ENCODE data around the gene MAD1L1. TPM values are rescaled to one million over a fixed set of nuclear protein-coding genes. Genes with fewer than 3 reads are reported as not detected.

Gene MAD1L1
- total RNA-seq, 1 experiment from 2014 or later, result 50.8 TPM

DNA sequence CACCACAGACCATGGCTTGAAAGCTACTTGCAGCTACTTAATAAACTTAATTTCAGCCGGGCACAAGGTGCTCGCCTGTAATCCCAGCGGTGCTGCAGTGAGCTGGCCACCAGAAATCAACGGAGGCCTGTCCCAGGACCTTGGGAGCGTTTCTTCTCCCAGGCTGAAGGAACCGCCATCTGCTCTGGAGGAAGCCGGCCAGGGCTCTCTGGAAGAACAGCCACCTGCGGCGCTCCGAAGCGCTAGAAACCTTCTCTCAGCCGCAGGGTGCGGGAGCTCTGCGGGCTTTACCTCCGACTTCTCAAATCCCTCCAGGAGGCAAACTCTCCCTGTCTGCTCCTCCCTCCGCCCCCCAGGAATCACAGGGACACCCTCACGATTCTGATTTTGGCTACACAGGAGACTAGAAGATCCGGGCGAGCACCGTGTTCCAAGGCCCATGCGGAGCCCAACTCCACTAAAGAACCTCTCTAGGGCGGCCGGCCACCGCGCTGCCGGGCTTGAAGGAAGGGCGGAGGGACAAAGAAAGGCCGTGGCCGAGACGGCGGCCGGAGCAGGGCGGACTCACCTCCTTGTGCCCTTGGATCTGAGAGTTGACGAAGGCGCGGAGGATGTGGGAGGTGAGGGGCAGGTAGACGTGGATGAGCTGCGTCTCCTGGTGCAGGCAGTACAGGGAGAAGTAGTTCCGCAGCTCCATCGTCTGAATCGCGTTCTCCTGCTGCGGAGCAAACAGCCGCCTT lies 23.7 kb upstream of the MAD1L1 start:
- Histone ChIP-seq H3K9me2 (ENCODE audit: insufficient read depth) (no peaks in the 10 kb centered on the region), H3K9me3 (ENCODE audit: insufficient read depth, low read depth) (no peaks in the 10 kb centered on the region), H3K4me1 (replicated peaks; ENCODE audit: insufficient read depth) (peaks cover 61% of the 10 kb centered on the region), H3K27ac (peak overlapping the region; percentile 61), H2AFZ (no peak overlapping the region), H3K4me2 (peak overlapping the region; percentile 54), H3K79me2 (ENCODE audit: low read depth) (0 out of 2 replicates have a peak, but pooled peaks cover 3% of the 10 kb centered on the region), H3K36me3 (ENCODE audit: low read depth) (no peaks in the 10 kb centered on the region), H4K20me1 (ENCODE audit: insufficient read depth) (no peaks in the 10 kb centered on the region), H3K27me3 (ENCODE audit: insufficient read depth, low read depth) (no peaks in the 10 kb centered on the region), H3F3A (ENCODE audit: insufficient read depth, low read depth) (peaks cover 44% of the 10 kb centered on the region), H3K4me3 (no peak overlapping the region)
- BruUV-seq (replicated peaks), result no TSS peak
- CTCF ChIA-PET, result interaction anchor here (1.0 kb wide), 1 partner anchor 14 kb away, joined by 4 read pairs; the partner anchor contains the start of genes MRM2 and NUDT1
- DNase-seq, result no peak
- no peak for TF ChIP-seq CTCF (conservative IDR thresholded peaks at IDR 0.05)
- TF ChIP-seq EZH2 (IDR thresholded peaks at IDR 0.05; ENCODE audit: low read depth), result no peak
- POLR2A ChIA-PET (ENCODE audit: unreplicated experiment), result no interaction called here
- intact Hi-C loops (cut with micrococcal nuclease; ENCODE audit: unreplicated experiment), result no loop called here

GRCh38 chr7:2255145-2256139 lies 22.7 kb upstream of the MAD1L1 start:
- Histone ChIP-seq H3K9me2 (ENCODE audit: insufficient read depth) (no peaks in the 10 kb centered on the region), H3F3A (ENCODE audit: insufficient read depth, low read depth) (peaks cover 35% of the 10 kb centered on the region), H3K36me3 (ENCODE audit: low read depth) (no peaks in the 10 kb centered on the region), H3K79me2 (ENCODE audit: low read depth) (0 out of 2 replicates have a peak, but pooled peaks cover 3% of the 10 kb centered on the region), H3K9me3 (ENCODE audit: insufficient read depth, low read depth) (no peaks in the 10 kb centered on the region), H3K27ac (peak overlapping the region; percentile 61), H4K20me1 (ENCODE audit: insufficient read depth) (no peaks in the 10 kb centered on the region), H3K4me1 (replicated peaks; ENCODE audit: insufficient read depth) (peaks cover 51% of the 10 kb centered on the region), H3K27me3 (ENCODE audit: insufficient read depth, low read depth) (no peaks in the 10 kb centered on the region), H3K4me3 (0 out of 2 replicates have a peak overlapping the region, but pooled peaks have one; percentile 2), H3K4me2 (peak overlapping the region; percentile 54), H2AFZ (no peak overlapping the region)
- CTCF ChIA-PET, result interaction anchor here (0.7 to 1.0 kb wide), 2 partner anchors 13 to 98 kb away, joined by 3 to 4 read pairs; partner anchors contain the start of genes MRM2 and NUDT1
- DNase-seq, result peak; percentile 91 to 96
- POLR2A ChIA-PET (ENCODE audit: unreplicated experiment), result interaction anchor here (0.5 kb wide), 1 partner anchor 11 kb away, joined by 4 read pairs; no protein-coding TSS in a partner anchor
- TF ChIP-seq CTCF (conservative IDR thresholded peaks at IDR 0.05) (no peak; the same call in 1 of the 2 replicates), EZH2 (IDR thresholded peaks at IDR 0.05; ENCODE audit: low read depth) (no peak)
- intact Hi-C loops (cut with micrococcal nuclease; ENCODE audit: unreplicated experiment), result no loop called here
- BruUV-seq (replicated peaks), result no TSS peak

Data from PC-9 (cell line).